NCI-H1694 treated with DMSO at 0.1 percent for 48 hours (cell line): Measurements from ENCODE around the gene SNRNP25.

Experiments used
- DNase-seq: peaks from one replicate; lab custom pipeline; 2025; lab: John Stamatoyannopoulos, UW

Gene SNRNP25

GRCh38 chr16:78444-79150 lies 25.0 kb downstream of the SNRNP25 start:
- no peak for DNase-seq

DNA sequence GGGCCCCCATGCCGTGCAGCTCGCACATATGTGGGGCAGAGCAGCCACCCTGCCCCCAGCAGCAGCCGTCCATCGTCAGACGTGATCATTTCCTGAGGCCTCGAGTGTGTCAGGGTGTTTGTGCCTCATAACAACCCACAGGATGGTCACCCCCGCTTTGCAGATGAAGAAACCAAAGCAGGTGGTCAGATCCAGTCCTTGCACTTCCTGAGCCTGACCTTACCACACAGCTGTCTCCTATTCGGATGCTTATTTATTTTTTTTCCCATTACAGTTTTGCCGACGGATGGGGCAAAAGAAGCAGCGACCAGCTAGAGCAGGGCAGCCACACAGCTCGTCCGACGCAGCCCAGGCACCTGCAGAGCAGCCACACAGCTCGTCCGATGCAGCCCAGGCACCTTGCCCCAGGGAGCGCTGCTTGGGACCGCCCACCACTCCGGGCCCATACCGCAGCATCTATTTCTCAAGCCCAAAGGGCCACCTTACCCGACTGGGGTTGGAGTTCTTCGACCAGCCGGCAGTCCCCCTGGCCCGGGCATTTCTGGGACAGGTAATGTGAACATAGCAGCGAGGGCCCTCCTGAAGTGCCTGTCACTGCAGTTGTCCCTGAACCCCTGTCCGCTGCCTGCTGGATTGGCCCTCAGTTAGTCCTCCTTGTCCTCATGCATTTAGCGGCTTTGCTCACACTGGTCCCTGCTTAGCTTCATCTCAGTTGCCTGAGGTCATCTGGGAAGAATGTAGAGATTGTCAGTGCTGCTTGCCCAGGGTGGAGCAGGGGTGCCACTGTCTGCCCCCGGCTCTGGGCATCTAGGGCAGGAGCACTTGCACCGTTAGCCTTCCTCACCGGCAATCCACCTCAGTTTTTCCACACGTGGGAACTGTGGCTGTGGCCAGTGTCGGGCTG lies 25.8 kb downstream of the SNRNP25 start:
- no peak for DNase-seq

GRCh38 chr16:83060-83603 lies 29.5 kb downstream of the SNRNP25 start:
- no peak for DNase-seq

GRCh38 chr16:83781-84615 lies 30.4 kb downstream of the SNRNP25 start:
- DNase-seq, result no peak

DNA sequence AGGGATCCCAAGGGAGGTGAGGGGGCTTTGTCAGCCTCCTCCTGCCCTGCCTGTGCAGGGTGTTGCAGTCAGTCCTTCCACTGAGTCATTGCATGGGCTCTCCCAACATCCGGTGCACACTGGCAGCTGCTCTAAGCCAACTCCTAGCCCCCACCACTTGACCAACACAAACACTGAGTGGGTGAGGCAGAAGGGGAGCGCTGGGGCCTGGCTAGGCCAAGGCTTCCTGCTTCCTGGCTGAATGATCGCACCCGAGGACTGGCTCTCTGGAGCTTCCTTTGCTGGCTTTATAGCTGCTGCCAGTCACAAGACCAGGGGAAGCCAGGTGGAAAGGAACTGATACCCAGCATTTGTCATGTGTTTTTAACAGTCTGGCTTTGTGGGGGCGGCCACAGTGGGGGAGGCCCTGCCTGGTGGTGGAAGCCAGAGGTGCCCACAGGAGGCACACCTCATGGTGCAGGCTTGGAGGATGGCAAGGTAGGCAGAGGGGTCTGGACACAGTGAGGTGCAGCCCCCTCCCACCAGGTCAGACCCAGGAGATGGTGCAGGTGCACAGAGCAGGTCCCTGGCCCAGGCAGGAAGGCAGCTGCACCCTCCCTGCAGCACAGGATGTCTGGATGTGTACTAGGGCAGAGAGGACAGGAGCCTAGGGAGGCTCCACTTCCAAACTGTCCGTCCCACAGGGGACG lies 31.2 kb downstream of the SNRNP25 start:
- no peak for DNase-seq

GRCh38 chr16:85407-85782 lies 31.8 kb downstream of the SNRNP25 start:
- no peak for DNase-seq

- no peak for DNase-seq
These were observed 32.2 kb downstream of the SNRNP25 start for GRCh38 chr16:85865-86264.

DNA sequence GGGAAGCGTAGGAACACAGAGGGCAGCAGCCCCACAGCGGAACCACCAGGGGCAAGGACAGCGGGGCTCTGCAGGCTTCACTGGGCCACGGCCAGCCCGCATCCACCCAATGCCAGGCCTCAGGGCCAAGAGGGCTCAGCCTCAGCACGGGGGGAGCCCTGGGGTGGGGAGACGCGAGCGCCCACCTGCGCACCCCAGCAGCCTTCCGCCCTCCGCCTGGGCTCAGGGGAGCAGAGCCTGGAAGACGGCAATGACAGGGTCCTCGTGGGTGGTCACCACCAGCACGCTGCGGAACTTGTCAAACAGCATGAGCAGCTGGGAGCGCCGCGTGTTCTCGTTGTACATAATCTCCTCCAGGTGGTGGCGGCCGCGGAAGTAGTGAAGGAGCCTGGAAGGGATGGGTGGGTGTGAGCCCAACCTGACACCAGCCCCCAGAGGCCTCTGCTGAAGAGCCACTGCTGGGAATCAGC lies 32.9 kb downstream of the SNRNP25 start:
- no peak for DNase-seq

DNA sequence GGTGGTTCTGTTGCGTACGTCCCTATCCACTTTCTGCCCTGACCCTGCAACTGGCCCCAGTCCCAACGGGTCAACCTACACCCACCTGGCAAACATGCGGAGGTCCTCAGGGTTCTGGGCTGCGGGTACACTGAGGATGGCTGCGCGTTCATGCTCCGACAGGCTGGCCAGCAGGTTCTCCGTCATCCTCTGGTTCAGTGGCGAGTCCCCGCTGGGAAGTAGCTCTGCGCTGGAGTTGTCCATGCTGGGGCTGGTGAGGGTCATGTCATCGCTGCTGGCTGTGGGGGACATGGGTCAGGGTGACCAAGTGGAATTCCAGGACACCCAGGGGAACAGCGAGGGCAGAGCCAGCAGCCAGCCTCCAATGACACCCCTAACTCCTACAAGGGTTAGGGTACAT lies 35.0 kb downstream of the SNRNP25 start:
- DNase-seq, result no peak

DNA sequence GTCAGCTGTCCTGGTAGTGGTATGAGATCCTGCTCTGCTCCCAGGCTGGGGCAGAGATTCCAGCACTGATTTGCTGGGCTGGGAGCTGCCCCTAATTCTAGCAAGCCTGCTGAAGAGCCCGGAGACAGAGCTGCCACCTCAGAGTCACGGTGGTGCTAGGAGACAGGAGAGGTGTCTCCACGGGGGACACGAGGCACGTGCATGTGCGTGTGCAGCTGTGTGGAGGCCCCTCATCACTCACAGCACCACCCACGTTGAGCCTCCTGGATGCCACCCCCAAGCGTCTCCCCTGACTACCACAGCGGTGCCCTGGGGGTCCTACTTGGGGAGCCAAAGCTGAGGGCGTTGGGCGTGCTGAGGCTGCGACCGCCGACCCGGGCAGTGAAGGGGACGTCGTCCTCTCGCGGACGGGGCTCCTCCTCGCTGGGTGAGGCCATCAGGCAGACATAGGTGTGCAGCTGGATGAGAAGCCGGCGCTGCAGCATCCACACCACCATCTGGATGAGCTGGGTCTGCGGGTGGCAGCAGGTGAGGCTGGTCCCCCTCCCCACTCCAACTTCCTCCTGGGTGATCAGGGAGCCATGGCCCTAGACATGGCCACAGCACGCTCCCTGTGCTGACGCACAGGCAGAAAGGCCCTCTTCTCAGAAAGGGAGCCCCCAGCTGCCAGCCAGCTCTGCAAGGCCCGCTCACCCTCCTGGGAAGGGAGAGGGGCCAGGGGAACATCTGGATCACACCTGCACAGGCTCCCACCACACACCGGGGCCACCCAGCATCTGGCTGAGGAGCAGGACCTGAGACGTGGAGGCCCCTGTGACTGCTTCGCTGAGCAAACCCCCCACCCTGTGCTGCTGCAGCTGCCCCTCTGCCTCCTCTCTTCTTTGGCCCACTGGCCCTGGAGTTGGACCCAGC lies 36.0 kb downstream of the SNRNP25 start:
- DNase-seq, result no peak

DNA sequence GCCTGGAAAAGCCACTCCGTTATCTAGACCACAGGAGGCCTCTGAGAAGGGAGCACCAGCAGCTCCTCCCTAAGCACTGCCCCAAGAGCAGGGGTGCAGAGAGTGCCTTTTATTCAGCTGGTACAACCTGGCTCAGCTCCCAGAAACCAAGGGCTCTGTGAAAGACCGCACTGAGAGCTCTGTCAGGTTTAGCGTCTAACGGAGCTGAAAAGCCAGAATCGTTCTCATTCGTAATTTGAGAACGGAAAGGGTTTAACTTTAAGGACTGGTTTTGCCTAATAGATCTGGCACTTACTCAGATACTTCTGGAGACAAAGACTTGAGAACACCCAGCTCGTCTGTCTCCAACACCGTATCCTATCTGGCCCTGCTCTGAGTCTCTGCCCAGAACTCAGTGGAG lies 37.9 kb downstream of the SNRNP25 start:
- DNase-seq, result peak; percentile 52

DNA sequence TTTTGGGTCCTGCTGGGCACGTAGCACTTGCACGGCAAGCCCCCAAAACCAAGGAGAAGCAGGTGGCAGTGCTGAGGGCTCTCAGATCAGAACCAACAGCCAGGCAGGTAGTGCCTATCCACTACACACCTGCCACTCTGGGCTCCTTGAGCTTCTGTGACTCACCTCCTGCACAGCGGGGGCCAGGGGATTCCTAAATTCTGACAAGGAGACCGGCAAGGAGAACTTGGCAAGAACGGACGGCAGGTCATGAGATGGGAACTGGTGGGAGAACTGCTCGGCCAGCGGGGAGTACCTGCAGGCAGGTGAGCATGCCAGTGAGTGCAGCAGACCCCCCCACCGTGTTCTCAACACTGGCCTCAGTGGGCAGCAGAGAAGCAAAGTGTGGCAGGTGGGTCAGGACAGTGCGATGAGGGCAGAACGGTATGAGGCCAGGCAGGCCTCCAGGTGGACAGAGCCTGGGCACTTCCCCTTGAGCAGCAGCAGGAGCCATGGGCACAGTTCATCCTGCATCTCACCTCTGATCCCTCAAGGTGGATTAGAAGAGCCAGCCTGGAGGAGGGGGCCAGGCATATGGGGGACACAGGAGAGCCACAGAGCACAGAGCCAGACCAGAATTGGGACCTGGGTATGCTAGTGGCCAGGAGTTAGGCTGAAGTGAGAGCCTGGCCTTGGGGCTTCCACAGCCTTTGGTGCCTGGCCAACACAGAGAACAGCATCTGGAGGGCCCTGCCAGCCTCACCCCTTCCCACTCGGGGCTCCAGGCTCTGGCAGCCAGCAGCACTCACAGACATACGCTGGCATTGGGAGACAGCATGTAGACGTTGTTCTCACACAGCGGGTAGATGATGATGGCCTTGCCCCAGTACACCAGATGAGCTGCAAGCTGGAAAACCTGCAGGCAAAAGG lies 39.1 kb downstream of the SNRNP25 start:
- peak; percentile 24 for DNase-seq

- DNase-seq, result no peak
These were observed 41.3 kb downstream of the SNRNP25 start for GRCh38 chr16:94918-95265.

DNA sequence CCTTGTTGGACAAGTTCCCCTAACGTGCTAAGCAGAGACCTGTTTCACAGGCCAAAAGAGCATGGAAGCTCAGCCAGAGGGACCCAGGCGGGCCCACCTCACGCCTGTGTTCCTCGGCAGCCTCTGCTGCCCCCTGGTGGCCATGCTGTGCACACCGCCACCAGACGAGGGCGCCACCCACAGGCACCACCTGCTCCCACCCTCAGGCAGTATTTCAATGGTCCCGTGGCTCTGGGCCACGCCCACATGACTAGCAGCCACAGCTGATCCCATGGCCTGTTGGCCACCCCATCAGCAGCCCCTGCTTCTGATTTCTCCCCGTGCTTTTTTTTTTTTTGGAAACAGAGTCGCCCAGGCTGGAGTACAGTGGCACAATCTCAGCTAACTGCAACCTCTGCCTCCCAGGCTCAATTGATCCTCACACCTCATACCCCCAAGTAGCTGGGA lies 43.3 kb downstream of the SNRNP25 start:
- DNase-seq, result peak; percentile 69

DNA sequence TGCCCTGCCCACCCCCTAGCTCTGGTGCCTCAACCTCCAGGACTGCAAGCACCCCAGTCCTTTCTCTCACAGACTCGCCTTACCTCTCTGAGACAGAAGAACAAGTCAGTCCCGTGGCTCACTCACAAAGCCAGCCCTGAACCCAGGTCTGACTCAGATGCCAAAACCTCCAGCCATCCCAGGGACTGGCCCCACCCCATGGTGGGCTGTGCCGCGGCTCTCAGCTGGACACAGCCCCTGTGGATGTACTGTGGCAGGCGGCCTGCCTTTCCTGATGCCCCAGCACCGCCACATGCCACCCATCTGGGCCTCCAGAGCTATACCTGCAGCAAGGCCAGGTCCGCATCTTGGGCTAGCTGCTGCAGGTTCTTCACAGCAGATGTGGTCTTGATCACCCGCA lies 44.2 kb downstream of the SNRNP25 start:
- no peak for DNase-seq

- no peak for DNase-seq
These were observed 47.4 kb downstream of the SNRNP25 start for GRCh38 chr16:100989-101388.

- no peak for DNase-seq
These were observed 48.0 kb downstream of the SNRNP25 start for GRCh38 chr16:101586-101985.

GRCh38 chr16:102060-102855 lies 48.6 kb downstream of the SNRNP25 start:
- DNase-seq, result no peak

GRCh38 chr16:104355-104754 lies 50.7 kb downstream of the SNRNP25 start:
- no peak for DNase-seq
